ENCODE data around the gene EARS2.

Gene EARS2

DNA sequence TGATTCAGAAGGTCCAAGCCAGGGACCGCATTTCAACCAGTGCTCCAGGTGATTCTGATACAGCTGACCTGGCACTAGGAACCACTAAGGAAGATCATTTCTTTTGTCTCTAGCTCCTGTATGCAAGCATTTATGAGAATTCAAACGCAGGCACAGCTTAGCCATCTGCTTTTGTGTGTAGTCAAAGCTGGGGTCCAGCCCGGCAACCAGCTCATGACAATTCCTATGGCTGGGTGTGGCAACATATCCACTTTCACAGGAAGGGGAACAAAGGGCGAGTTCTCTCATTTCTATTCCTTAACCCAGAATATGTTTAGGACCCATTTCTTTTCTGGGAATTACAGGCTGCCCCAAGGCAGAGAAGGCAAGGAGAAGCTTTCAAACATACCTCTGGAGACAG, 76.9 kb downstream of the EARS2 start:
- TF ChIP-seq, protein P1, sequence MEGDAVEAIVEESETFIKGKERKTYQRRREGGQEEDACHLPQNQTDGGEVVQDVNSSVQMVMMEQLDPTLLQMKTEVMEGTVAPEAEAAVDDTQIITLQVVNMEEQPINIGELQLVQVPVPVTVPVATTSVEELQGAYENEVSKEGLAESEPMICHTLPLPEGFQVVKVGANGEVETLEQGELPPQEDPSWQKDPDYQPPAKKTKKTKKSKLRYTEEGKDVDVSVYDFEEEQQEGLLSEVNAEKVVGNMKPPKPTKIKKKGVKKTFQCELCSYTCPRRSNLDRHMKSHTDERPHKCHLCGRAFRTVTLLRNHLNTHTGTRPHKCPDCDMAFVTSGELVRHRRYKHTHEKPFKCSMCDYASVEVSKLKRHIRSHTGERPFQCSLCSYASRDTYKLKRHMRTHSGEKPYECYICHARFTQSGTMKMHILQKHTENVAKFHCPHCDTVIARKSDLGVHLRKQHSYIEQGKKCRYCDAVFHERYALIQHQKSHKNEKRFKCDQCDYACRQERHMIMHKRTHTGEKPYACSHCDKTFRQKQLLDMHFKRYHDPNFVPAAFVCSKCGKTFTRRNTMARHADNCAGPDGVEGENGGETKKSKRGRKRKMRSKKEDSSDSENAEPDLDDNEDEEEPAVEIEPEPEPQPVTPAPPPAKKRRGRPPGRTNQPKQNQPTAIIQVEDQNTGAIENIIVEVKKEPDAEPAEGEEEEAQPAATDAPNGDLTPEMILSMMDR (IDR thresholded peaks at IDR 0.05; ENCODE audit: low read length) = no peak
- TF ChIP-seq EZH2 (IDR thresholded peaks at IDR 0.05; ENCODE audit: borderline replicate concordance, low read length) = no peak
- Histone ChIP-seq H3K4me3 (ENCODE audit: low read depth, low read length, poor library complexity, severe bottlenecking) (no peak overlapping the region), H3K4me2 (ENCODE audit: low read length) (no peak overlapping the region), H3K9ac (ENCODE audit: low read length) (no peak overlapping the region), H3F3A (ENCODE audit: insufficient read depth, low read length) (no peaks in the 10 kb centered on the region), H3K79me2 (ENCODE audit: insufficient read depth, low read length) (no peaks in the 10 kb centered on the region), H4K20me1 (ENCODE audit: insufficient read depth, low read length) (no peaks in the 10 kb centered on the region), H3K36me3 (ENCODE audit: insufficient read depth, low read length) (peaks cover 96% of the 10 kb centered on the region), H3K27ac (ENCODE audit: low read depth, low read length, poor library complexity, severe bottlenecking) (no peak overlapping the region), H3K9me2 (ENCODE audit: low read depth, low read length) (no peaks in the 10 kb centered on the region), H3K9me3 (ENCODE audit: low read length) (no peaks in the 10 kb centered on the region), H3K27me3 (ENCODE audit: insufficient read depth, low read length) (no peaks in the 10 kb centered on the region), H2AFZ (ENCODE audit: low read length) (no peak overlapping the region), H3K4me1 (ENCODE audit: insufficient read depth, low read length, severe bottlenecking) (no peaks in the 10 kb centered on the region)

DNA sequence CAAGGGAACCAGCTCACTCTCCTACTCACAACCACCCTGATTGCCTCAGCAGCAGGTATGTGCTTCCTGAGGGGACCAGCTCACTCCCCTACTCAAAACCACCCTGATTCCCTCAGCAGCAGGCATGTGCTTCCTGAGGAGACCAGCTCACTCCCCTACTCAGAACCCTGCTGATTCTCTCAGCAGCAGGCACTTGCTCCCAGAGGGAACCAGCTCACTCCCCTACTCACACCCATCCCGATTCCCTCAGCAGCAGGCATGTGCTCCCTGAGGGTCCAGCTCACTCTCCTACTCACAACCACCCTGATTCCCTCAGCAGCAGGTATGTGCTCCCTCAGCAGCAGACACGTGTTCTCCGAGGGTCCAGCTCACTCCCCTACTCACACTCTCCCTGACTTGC, 78.0 kb downstream of the EARS2 start:
- H4K20me1 ChIP-seq (ENCODE audit: insufficient read depth, low read length) = no peaks in the 10 kb centered on the region
- H3K9me2 ChIP-seq (ENCODE audit: low read depth, low read length) = no peaks in the 10 kb centered on the region
- peaks cover 96% of the 10 kb centered on the region for H3K36me3 ChIP-seq (ENCODE audit: insufficient read depth, low read length)
- no peak overlapping the region for H3K4me3 ChIP-seq (ENCODE audit: low read depth, low read length, poor library complexity, severe bottlenecking)
- no peak overlapping the region for H3K27ac ChIP-seq (ENCODE audit: low read depth, low read length, poor library complexity, severe bottlenecking)
- H3K9ac ChIP-seq (ENCODE audit: low read length) = no peak overlapping the region
- H3K9me3 ChIP-seq (ENCODE audit: low read length) = no peaks in the 10 kb centered on the region
- no peaks in the 10 kb centered on the region for H3K27me3 ChIP-seq (ENCODE audit: insufficient read depth, low read length)
- no peaks in the 10 kb centered on the region for H3F3A ChIP-seq (ENCODE audit: insufficient read depth, low read length)
- TF ChIP-seq, protein P1 (IDR thresholded peaks at IDR 0.05; ENCODE audit: low read length) = no peak
- TF ChIP-seq EZH2 (IDR thresholded peaks at IDR 0.05; ENCODE audit: borderline replicate concordance, low read length) = no peak
- no peaks in the 10 kb centered on the region for H3K4me1 ChIP-seq (ENCODE audit: insufficient read depth, low read length, severe bottlenecking)
- H3K79me2 ChIP-seq (ENCODE audit: insufficient read depth, low read length) = no peaks in the 10 kb centered on the region
- no peak overlapping the region for H2AFZ ChIP-seq (ENCODE audit: low read length)
- H3K4me2 ChIP-seq (ENCODE audit: low read length) = no peak overlapping the region

DNA sequence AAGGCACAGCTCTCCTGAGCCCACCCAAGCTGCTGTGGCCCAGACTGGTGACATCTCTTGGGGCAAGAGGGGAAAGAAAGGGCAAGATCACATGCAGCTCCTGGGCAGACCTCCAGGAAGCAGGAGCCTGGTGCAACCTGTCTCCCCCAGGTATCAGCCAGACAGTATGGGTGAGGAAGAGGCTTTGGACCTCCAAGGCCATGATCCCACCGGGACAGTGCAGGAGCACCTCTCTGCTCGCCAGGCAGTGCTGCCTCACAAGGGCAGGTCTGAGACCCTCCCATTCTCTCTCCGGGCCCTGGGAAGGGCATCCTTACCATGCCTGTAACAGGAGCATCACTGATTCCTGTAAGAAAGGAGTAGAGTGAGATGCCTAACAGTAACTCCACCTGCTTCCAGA, 78.6 kb downstream of the EARS2 start:
- Histone ChIP-seq H3K36me3 (ENCODE audit: insufficient read depth, low read length) (peaks cover 96% of the 10 kb centered on the region), H3K4me1 (ENCODE audit: insufficient read depth, low read length, severe bottlenecking) (no peaks in the 10 kb centered on the region), H3K4me3 (ENCODE audit: low read depth, low read length, poor library complexity, severe bottlenecking) (no peak overlapping the region), H3K27me3 (ENCODE audit: insufficient read depth, low read length) (no peaks in the 10 kb centered on the region), H3K4me2 (ENCODE audit: low read length) (no peak overlapping the region), H3K79me2 (ENCODE audit: insufficient read depth, low read length) (no peaks in the 10 kb centered on the region), H3K9ac (ENCODE audit: low read length) (no peak overlapping the region), H3F3A (ENCODE audit: insufficient read depth, low read length) (no peaks in the 10 kb centered on the region), H3K9me3 (ENCODE audit: low read length) (no peaks in the 10 kb centered on the region), H3K27ac (ENCODE audit: low read depth, low read length, poor library complexity, severe bottlenecking) (no peak overlapping the region), H2AFZ (ENCODE audit: low read length) (no peak overlapping the region), H4K20me1 (ENCODE audit: insufficient read depth, low read length) (no peaks in the 10 kb centered on the region), H3K9me2 (ENCODE audit: low read depth, low read length) (no peaks in the 10 kb centered on the region)
- TF ChIP-seq, protein P1 (IDR thresholded peaks at IDR 0.05; ENCODE audit: low read length) = no peak
- TF ChIP-seq EZH2 (IDR thresholded peaks at IDR 0.05; ENCODE audit: borderline replicate concordance, low read length) = no peak

All from OCI-LY1 (cell line).